ENCODE data around the gene ARMC5.
"Not testable (repeated sequence)": the region's sequence is repeated elsewhere in the genome, so short reads cannot be mapped to it uniquely, and the experiment has no call there.

The ARMC5 gene, protein sequence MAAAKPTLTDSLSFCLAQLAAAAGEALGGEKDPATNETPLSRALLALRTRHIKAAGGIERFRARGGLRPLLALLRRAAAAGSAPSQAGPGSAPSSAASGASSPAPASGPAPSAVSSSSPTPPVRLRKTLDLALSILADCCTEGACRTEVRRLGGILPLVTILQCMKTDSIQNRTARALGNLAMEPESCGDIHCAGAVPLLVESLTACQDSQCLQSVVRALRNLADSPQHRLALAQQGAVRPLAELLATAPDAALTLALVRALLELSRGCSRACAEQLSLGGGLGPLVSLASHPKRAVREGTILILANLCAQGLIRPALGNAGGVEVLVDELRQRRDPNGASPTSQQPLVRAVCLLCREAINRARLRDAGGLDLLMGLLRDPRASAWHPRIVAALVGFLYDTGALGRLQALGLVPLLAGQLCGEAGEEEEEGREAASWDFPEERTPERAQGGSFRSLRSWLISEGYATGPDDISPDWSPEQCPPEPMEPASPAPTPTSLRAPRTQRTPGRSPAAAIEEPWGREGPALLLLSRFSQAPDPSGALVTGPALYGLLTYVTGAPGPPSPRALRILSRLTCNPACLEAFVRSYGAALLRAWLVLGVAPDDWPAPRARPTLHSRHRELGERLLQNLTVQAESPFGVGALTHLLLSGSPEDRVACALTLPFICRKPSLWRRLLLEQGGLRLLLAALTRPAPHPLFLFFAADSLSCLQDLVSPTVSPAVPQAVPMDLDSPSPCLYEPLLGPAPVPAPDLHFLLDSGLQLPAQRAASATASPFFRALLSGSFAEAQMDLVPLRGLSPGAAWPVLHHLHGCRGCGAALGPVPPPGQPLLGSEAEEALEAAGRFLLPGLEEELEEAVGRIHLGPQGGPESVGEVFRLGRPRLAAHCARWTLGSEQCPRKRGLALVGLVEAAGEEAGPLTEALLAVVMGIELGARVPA

DNA sequence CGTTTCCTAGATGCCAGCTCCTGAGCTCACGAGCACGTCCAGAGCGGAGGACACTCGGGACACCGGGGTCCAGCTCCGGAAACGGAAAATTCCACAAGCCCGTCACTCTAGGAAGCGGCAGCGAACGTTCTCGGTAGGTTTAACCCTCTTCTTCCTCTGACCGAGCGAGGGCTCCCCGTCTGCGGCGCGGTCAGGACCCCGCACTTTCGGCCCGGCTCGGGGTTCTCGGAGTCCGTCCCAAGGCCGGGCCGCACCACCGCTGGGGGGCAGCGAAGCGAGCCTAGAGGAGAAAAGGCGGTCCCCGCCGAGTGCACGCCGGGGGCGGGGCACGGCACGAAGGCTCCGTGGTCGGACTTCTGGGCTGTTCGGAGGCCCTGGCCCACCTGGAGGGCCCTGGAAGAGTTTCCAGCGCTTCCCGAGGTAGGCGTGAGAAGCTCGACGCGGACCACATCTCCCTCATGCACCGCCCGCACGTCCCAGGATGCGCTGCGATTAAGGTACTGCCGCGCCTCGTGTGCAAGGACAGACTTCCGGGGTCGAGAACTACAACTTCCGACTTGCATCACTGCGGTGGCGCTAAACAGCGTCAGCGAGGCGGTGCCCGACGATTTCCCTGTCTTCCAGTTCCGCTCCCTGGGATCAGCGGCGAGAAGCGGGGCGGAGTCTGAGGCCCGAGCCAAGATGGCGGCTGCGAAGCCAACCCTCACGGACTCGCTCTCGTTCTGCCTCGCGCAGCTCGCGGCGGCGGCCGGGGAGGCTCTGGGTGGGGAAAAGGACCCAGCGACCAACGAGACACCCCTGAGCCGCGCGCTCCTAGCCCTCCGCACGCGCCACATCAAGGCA is at the start of gene ARMC5:
ARMC5 (plus strand) TSS at position 658 of the 843 bp plus-strand sequence; CDS start at position 682, 24 bp downstream.
- peak; percentile 97 for DNase-seq (ENCODE audit: low spot score)

DNA sequence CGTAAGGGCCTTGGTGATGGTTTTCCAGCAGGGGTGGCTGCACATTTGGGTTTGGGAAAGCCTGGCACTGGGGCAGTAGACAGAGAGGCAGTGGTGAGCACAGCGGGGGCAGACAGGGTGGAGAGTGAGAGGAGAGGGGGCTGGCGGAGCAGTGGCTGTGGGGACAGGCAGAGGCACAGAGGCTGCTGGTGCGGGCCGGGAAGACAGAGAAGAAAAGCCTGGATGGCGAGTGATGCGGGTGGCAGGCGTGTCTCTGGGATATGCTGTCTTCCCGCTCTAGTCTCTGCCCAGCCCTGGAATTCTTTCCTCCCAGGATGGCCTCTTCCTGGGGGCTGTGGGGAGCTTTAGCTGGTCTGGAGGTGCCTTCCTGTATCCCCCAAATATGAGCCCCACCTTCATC is 49.2 kb upstream of the ARMC5 start:
- DNase-seq (ENCODE audit: low spot score) = no peak

- DNase-seq (ENCODE audit: low spot score) = no peak
Measured at GRCh38 chr16:31411024-31411844, 48.1 kb upstream of the ARMC5 start.

- DNase-seq (ENCODE audit: low spot score) = no peak
Measured at GRCh38 chr16:31412750-31413149, 46.6 kb upstream of the ARMC5 start.

GRCh38 chr16:31413381-31413780 is 45.9 kb upstream of the ARMC5 start:
- no peak for DNase-seq (ENCODE audit: low spot score)

GRCh38 chr16:31413943-31414342 is 45.4 kb upstream of the ARMC5 start:
- DNase-seq (ENCODE audit: low spot score) = no peak

DNA sequence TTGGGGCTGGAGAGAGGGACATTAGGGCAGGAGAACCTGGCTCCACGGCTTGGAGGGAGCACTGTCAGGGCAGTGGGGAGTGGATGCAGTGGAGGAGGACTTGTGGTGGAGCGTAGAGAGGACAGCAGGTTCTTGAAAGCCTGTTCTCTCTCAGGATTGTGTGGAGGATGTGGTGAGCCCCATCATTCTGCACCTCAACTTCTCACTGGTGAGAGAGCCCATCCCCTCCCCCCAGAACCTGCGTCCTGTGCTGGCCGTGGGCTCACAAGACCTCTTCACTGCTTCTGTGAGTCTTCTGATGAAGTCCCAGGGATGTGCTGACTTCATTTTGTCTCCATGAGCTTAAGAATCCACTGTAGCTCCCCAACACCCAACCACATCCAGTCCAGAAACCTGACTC is 44.6 kb upstream of the ARMC5 start:
- DNase-seq (ENCODE audit: low spot score) = no peak

DNA sequence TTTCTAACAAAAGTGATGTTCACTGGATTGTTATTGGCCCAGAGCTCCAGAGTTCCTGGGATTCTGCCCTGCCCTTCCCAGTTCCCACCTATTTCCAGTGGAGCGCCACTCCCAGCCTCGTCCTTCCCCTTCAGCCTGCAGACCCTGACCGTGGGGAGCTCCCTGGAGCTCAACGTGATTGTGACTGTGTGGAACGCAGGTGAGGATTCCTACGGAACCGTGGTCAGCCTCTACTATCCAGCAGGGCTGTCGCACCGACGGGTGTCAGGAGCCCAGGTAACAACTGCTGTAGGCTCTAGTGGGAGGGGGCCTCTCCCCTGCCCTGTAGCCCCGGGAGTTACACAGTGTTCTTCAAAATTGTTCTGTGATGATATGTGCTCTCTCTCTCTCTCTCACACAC is 42.9 kb upstream of the ARMC5 start:
- DNase-seq (ENCODE audit: low spot score) = no peak

DNA sequence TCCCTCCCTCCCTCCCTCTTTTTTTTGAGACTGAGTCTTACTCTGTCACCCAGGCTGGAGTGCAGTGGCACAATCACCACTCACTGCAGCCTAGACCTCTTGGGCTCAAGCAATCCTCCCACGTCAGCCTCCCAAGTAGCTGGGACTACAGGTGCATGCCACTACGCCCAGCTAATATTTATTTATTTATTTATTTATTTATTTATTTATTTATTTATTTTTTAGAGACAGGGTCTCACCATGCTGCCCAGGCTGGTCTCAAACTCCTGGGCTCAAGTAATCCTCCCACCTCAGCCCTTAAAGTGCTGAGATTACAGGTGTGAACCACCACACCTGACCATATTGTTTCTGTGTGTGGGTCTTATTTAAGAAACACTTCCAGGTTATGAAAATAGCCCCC is 42.3 kb upstream of the ARMC5 start:
- not testable (repeated sequence) for DNase-seq (ENCODE audit: low spot score)

DNA sequence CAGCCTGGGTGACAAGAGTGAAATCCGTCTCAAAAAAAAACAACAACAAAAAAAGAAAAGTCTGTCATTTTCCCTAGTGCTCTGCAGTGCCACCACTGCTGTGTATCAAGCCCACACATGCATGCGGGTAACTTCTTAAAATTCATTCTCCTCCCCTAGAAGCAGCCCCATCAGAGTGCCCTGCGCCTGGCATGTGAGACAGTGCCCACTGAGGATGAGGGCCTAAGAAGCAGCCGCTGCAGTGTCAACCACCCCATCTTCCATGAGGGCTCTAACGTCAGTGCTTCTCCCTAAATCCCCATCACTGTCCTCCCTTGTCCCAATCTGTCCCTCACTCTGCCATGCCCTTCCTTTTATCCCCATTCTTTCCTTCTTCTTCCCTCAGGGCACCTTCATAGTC is 41.4 kb upstream of the ARMC5 start:
- DNase-seq (ENCODE audit: low spot score) = no peak

GRCh38 chr16:31420037-31420436 is 39.3 kb upstream of the ARMC5 start:
- no peak for DNase-seq (ENCODE audit: low spot score)

- DNase-seq (ENCODE audit: low spot score) = no peak
Measured at GRCh38 chr16:31421587-31421986, 37.7 kb upstream of the ARMC5 start.

GRCh38 chr16:31423241-31423640 is 36.1 kb upstream of the ARMC5 start:
- no peak for DNase-seq (ENCODE audit: low spot score)

DNA sequence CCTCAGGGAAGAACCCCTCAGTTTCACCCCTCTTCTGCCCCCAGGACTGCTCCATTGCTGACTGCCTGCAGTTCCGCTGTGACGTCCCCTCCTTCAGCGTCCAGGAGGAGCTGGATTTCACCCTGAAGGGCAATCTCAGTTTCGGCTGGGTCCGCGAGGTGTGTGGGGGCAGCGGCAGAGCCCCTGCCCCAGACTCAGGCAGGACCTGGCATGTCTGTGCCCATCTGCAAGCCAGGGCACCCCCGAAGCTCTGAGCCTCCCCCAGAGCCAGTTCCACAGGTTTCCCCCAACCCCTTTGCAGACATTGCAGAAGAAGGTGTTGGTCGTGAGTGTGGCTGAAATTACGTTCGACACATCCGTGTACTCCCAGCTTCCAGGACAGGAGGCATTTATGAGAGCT is 35.5 kb upstream of the ARMC5 start:
- DNase-seq (ENCODE audit: low spot score) = no peak

GRCh38 chr16:31427441-31428278 is 31.6 kb upstream of the ARMC5 start:
- DNase-seq (ENCODE audit: low spot score) = peak; percentile 16

- no peak for DNase-seq (ENCODE audit: low spot score)
Measured at GRCh38 chr16:31428279-31428597, 31.1 kb upstream of the ARMC5 start, which contains the start of gene COX6A2. Gene COX6A2, minus strand, starts transcription at chr16:31428360. Its CDS starts 35 bp downstream, at chr16:31428325.

- no peak for DNase-seq (ENCODE audit: low spot score)
Measured at GRCh38 chr16:31428638-31429247, 30.6 kb upstream of the ARMC5 start.

DNA sequence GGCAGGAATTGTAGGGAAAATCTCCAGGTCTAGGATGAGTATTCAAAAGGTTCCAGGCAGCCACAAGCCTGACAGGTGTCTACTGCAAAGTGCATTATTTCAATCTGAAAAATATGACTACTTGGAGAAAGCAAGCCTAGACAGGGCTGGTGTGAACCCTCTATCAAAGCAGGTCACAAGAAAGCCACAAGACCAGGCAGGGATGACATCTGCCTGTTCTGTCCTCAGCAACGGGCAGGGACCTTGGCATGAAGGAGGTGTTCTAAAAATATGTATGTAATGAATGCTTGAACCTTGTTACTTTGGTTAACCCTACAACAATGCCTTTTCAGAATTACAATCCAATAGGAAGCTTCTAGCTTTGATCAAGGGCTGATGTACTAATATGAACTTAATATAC is 30.0 kb upstream of the ARMC5 start:
- no peak for DNase-seq (ENCODE audit: low spot score)

GRCh38 chr16:31429796-31430195 is 29.5 kb upstream of the ARMC5 start:
- no peak for DNase-seq (ENCODE audit: low spot score)
